HEK293 (cell line): ENCODE data around the gene FZD2.

ENCODE experiments used
- CTCF ChIP-seq: fragments of 450-650 bp; formaldehyde crosslinking; IDR thresholded peaks from 2 replicates; pipeline ENCODE4 v1.5.1; 2016; ENCODE audit warnings: missing biosample characterization, missing genetic modification characterization
- FEZF1 ChIP-seq: fragments of 450-650 bp; formaldehyde crosslinking; IDR thresholded peaks from 2 replicates; pipeline ENCODE4 v1.5.1; 2016; ENCODE audit warnings: missing biosample characterization, missing genetic modification characterization
- HIC1 ChIP-seq: fragments of 450-650 bp; formaldehyde crosslinking; IDR thresholded peaks from 2 replicates; pipeline ENCODE4 v1.5.1; 2016; ENCODE audit warnings: missing biosample characterization, missing genetic modification characterization
- MZF1 ChIP-seq: fragments of 450-650 bp; formaldehyde crosslinking; IDR thresholded peaks from 2 replicates; pipeline ENCODE4 v1.5.1; 2017; ENCODE audit warnings: missing biosample characterization, missing genetic modification characterization, borderline replicate concordance
- PRDM10 ChIP-seq: fragments of 450-650 bp; formaldehyde crosslinking; IDR thresholded peaks from 2 replicates; pipeline ENCODE4 v1.5.1; 2016; ENCODE audit warnings: missing biosample characterization, missing genetic modification characterization
- ZBTB44 ChIP-seq: fragments of 450-650 bp; IDR thresholded peaks from 2 replicates; pipeline ENCODE4 v1.5.1; 2018; ENCODE audit warnings: missing biosample characterization, mild to moderate bottlenecking, missing genetic modification characterization
- ZNF202 ChIP-seq: fragments of 450-650 bp; formaldehyde crosslinking; IDR thresholded peaks from 2 replicates; pipeline ENCODE4 v1.5.1; 2016; ENCODE audit warnings: missing biosample characterization, missing genetic modification characterization, borderline replicate concordance
- ZNF350 ChIP-seq: fragments of 450-650 bp; formaldehyde crosslinking; IDR thresholded peaks from 2 replicates; pipeline ENCODE4 v1.5.0; 2017; ENCODE audit warnings: missing biosample characterization, mild to moderate bottlenecking, missing genetic modification characterization
- ZNF398 ChIP-seq: fragments of 450-650 bp; formaldehyde crosslinking; IDR thresholded peaks from 2 replicates; pipeline ENCODE4 v1.5.1; 2017; ENCODE audit warnings: missing biosample characterization, missing genetic modification characterization
- ZNF501 ChIP-seq: fragments of 450-650 bp; formaldehyde crosslinking; IDR thresholded peaks from 2 replicates; pipeline ENCODE4 v1.5.1; 2016; ENCODE audit warnings: missing biosample characterization, missing genetic modification characterization
- ZNF518A ChIP-seq: fragments of 450-650 bp; formaldehyde crosslinking; conservative IDR thresholded peaks from 2 replicates; pipeline ENCODE4 v1.5.1; 2016; ENCODE audit warnings: low read depth, missing biosample characterization, missing genetic modification characterization
- ZNF660 ChIP-seq: fragments of 450-650 bp; IDR thresholded peaks from 2 replicates; pipeline ENCODE4 v1.5.1; 2018; ENCODE audit warnings: missing biosample characterization, mild to moderate bottlenecking, missing genetic modification characterization
- ZNF701 ChIP-seq: fragments of 450-650 bp; formaldehyde crosslinking; IDR thresholded peaks from 2 replicates; pipeline ENCODE4 v1.5.1; 2016; ENCODE audit warnings: missing biosample characterization, missing genetic modification characterization
- ZNF777 ChIP-seq: fragments of 450-650 bp; formaldehyde crosslinking; IDR thresholded peaks from 2 replicates; pipeline ENCODE4 v1.5.1; 2017; ENCODE audit warnings: missing biosample characterization, missing genetic modification characterization, borderline replicate concordance

- TF ChIP-seq ZNF777 (no peak), ZBTB44 (no peak), CTCF (tag by site-specific recombination) (no peak), ZNF660 (tag by site-specific recombination) (no peak), MZF1 (tag by site-specific recombination) (no peak), ZNF350 (tag by site-specific recombination) (no peak), ZNF398 (tag by site-specific recombination) (no peak), ZNF501 (no peak), ZNF701 (tag by site-specific recombination) (no peak), ZNF518A (tag by site-specific recombination) (no peak), HIC1 (tag by site-specific recombination) (no peak), PRDM10 (tag by site-specific recombination) (no peak), FEZF1 (tag by site-specific recombination) (no peak), ZNF202 (tag by site-specific recombination) (no peak)
These were observed 35.9 kb downstream of the FZD2 start for GRCh38 chr17:44593156-44593555.
